Keratinocyte (primary cell): ENCODE measurements around the gene CBLB. TPM values are rescaled to one million over a fixed set of nuclear protein-coding genes. Genes with fewer than 3 reads are reported as not detected.

ENCODE experiments used
- DNase-seq: peaks from one replicate; pipeline ENCODE4 v3.0.0-alpha.2; 2011; ENCODE audit warnings: low read depth, missing footprints, low spot score
- FAIRE-seq: peaks from 2 replicates; lab custom pipeline; 2011; peaks lifted over from hg19 to GRCh38; lab: Jason Lieb, UNC
- H2AFZ ChIP-seq: 2 replicates; pipeline ENCODE4 v1.6.0; 2012; ENCODE audit warnings: low read length, control low read depth, inconsistent platforms; ENCODE audit not compliant: control insufficient read depth
- H3K27ac ChIP-seq: 2 replicates; pipeline ENCODE4 v1.5.1; 2011; ENCODE audit warnings: low read length; ENCODE audit not compliant: control insufficient read depth, insufficient read depth
- H3K27me3 ChIP-seq: 3 replicates; pipeline ENCODE4 v1.6.0; 2011; ENCODE audit warnings: low read length; ENCODE audit not compliant: control insufficient read depth, insufficient read depth; ENCODE audit errors: extremely low read depth
- H3K36me3 ChIP-seq, 2 experiments: 2 replicates in 1 of 2; 3 replicates in 1 of 2; pipeline ENCODE4 v1.5.1; 2011; ENCODE audit warnings: low read length in 2 of 2, mild to moderate bottlenecking in 1 of 2; ENCODE audit not compliant: control insufficient read depth in 2 of 2, insufficient read depth in 2 of 2; ENCODE audit errors: extremely low read depth in 1 of 2
- H3K4me1 ChIP-seq: 3 replicates; pipeline ENCODE4 v1.5.1; 2011; ENCODE audit warnings: low read length; ENCODE audit not compliant: control insufficient read depth, insufficient read depth; ENCODE audit errors: extremely low read depth
- H3K4me2 ChIP-seq: 3 replicates; pipeline ENCODE4 v1.6.0; 2011; ENCODE audit warnings: low read depth, low read length; ENCODE audit not compliant: control insufficient read depth, insufficient read depth; ENCODE audit errors: extremely low read depth
- H3K4me3 ChIP-seq, 3 experiments: fragments of 200-600 bp in 1 of 3; sonication (generic) in 1 of 3; 2 replicates in 2 of 3; 3 replicates in 1 of 3; pipeline ENCODE4 v1.5.1; 2011 to 2016; ENCODE audit warnings: low read length in 3 of 3, mild to moderate bottlenecking in 3 of 3, control low read depth in 2 of 3, inconsistent platforms in 1 of 3, low read depth in 1 of 3, mixed read lengths in 1 of 3, mixed run types in 1 of 3, moderate library complexity in 1 of 3; ENCODE audit not compliant: control insufficient read depth in 2 of 3, insufficient read depth in 2 of 3; ENCODE audit errors: extremely low read depth in 1 of 3
- H3K79me2 ChIP-seq: 2 replicates; pipeline ENCODE4 v1.6.0; 2012; ENCODE audit warnings: low read length; ENCODE audit not compliant: control insufficient read depth, insufficient read depth
- H3K9ac ChIP-seq: 3 replicates; pipeline ENCODE4 v1.6.0; 2011; ENCODE audit warnings: low read length; ENCODE audit not compliant: control insufficient read depth, insufficient read depth; ENCODE audit errors: extremely low read depth
- H3K9me1 ChIP-seq: 3 replicates; pipeline ENCODE4 v1.6.0; 2011; ENCODE audit warnings: low read length; ENCODE audit not compliant: control insufficient read depth, insufficient read depth; ENCODE audit errors: extremely low read depth
- H3K9me3 ChIP-seq: 2 replicates; pipeline ENCODE4 v1.5.1; 2012; ENCODE audit warnings: low read depth, low read length; ENCODE audit not compliant: control insufficient read depth
- H4K20me1 ChIP-seq: 3 replicates; pipeline ENCODE4 v1.6.0; 2011; ENCODE audit warnings: low read length; ENCODE audit not compliant: control insufficient read depth, insufficient read depth; ENCODE audit errors: extremely low read depth
- CTCF ChIP-seq, 3 experiments: IDR thresholded peaks in 1 of 3; conservative IDR thresholded peaks in 1 of 3; optimal IDR thresholded peaks in 1 of 3; 2 replicates in 2 of 3; 3 replicates in 1 of 3; pipeline versions ENCODE3 to v1.5.1; 2011; ENCODE audit warnings: low read length in 3 of 3, mild to moderate bottlenecking in 3 of 3, moderate library complexity in 2 of 3, control low read depth in 1 of 3, inconsistent platforms in 1 of 3; ENCODE audit not compliant: insufficient read depth in 2 of 3; ENCODE audit errors: extremely low read depth in 1 of 3
- EZH2 ChIP-seq: IDR thresholded peaks from one replicate; pipeline ENCODE4 v1.6.1; 2012; ENCODE audit warnings: inconsistent platforms, mild to moderate bottlenecking, low read length, moderate library complexity
- dilution Hi-C: fragments of 300-500 bp; cut with MboI; formaldehyde crosslinking; loops from one replicate; pipeline ENCODE4 v1.7.0; 2020; ENCODE audit warnings: low sequenced_read_pairs; ENCODE audit not compliant: extremely low pct_ligation_motif_present
- polyA plus RNA-seq, 5 experiments: library from polyadenylated mRNA; depleted of rRNA in 3 of 5; stranded (reverse) in 3 of 5; stranded (forward) in 1 of 5; unstranded in 1 of 5; fragments of >200 nt; gene quantifications; 1 replicate in 1 of 5; 2 replicates in 3 of 5; 3 replicates in 1 of 5; pipeline versions ENCODE4 v1.2.1 to v1.2.3, GENCODE V29; 2011 to 2012; ENCODE audit warnings: missing spikeins in 2 of 5, low read depth in 1 of 5, low replicate concordance in 1 of 5

Gene CBLB
- polyA plus RNA-seq, 1 donor (not counting 4 experiments of a cell fraction or from before 2014, with no cell fraction given): 13.6 TPM

- Histone ChIP-seq H3K9me3 (no peaks in the 10 kb centered on the region), H4K20me1 (no peaks in the 10 kb centered on the region), H3K4me2 (no peak overlapping the region), H3K36me3 (no peaks in the 10 kb centered on the region), H3K79me2 (no peaks in the 10 kb centered on the region), H3K27ac (no peak overlapping the region), H3K4me3 (no peak overlapping the region), H3K4me1 (no peaks in the 10 kb centered on the region), H2AFZ (no peak overlapping the region), H3K9me1 (no peaks in the 10 kb centered on the region), H3K27me3 (no peaks in the 10 kb centered on the region), H3K9ac (no peak overlapping the region)
- FAIRE-seq (no peak), DNase-seq (no peak)
- TF ChIP-seq CTCF (optimal IDR thresholded peaks at IDR 0.05 in 1 of 3, IDR thresholded peaks at IDR 0.05 in 1 of 3, conservative IDR thresholded peaks at IDR 0.05 in 1 of 3; ENCODE audit: extremely low read depth in 1 of 3, insufficient read depth in 2 of 3, low read length in 3 of 3): no peak
- TF ChIP-seq EZH2: no peak
- dilution Hi-C loops: no loop called here
Measured at GRCh38 chr3:105883798-105884377, 15.1 kb upstream of the CBLB start.

DNA sequence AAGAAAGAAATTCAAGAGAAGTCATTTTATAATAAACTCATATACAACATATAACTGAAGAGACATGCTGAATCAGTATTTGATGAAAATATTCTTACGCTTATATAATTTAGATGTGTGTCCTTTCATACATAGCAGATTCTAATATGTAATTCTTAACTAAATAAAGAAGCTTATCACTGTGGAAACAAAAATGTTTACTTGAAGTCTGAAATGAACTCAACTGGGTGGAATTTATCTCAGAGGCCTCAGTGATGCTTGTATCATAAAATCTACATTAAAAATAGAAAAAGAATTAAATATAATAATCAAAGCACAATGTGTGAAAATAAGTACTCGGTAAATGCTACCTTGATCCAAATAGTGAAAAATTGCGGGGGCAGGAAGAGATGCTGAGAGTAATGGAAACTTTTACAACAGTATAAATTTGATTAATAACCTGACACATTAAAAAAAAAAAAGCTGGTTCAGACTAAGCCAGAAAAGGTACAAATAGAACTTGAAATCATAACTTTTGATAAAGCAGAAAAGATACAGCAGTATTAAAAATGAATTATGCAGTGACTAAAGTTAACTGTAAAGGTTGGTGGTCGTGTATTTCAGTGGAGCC lies 12.0 kb upstream of the CBLB start:
- Histone ChIP-seq H3K9me1 (no peaks in the 10 kb centered on the region), H3K9ac (no peak overlapping the region), H2AFZ (no peak overlapping the region), H3K36me3 (no peaks in the 10 kb centered on the region), H3K4me1 (no peaks in the 10 kb centered on the region), H3K27me3 (no peaks in the 10 kb centered on the region), H3K4me3 (no peak overlapping the region), H4K20me1 (no peaks in the 10 kb centered on the region), H3K4me2 (no peak overlapping the region), H3K9me3 (no peaks in the 10 kb centered on the region), H3K79me2 (no peaks in the 10 kb centered on the region), H3K27ac (no peak overlapping the region)
- FAIRE-seq (no peak), DNase-seq (no peak)
- TF ChIP-seq EZH2 (no peak), CTCF (optimal IDR thresholded peaks at IDR 0.05 in 1 of 3, IDR thresholded peaks at IDR 0.05 in 1 of 3, conservative IDR thresholded peaks at IDR 0.05 in 1 of 3; ENCODE audit: extremely low read depth in 1 of 3, insufficient read depth in 2 of 3, low read length in 3 of 3) (no peak)
- dilution Hi-C loops: no loop called here
